Astrocyte of the cerebellum (primary cell): ENCODE data around the gene DUSP9.

Experiments
- DNase-seq: peaks from one replicate; pipeline ENCODE4 v3.0.0-alpha.2; 2011; ENCODE audit warnings: low read depth
- H3K4me3 ChIP-seq: 2 replicates; pipeline ENCODE4 v1.5.1; 2011; ENCODE audit warnings: mild to moderate bottlenecking, low read depth, low read length, moderate library complexity
- CTCF ChIP-seq: IDR thresholded peaks from 2 replicates; pipeline ENCODE4 v1.5.1; 2012; ENCODE audit warnings: low read length, low read depth, moderate library complexity, mild to moderate bottlenecking; ENCODE audit errors: missing control alignments
- in situ Hi-C: cut with HindIII; loops from 2 replicates; pipeline ENCODE4 v1.10.0; 2017; ENCODE audit warnings: low sequenced_read_pairs

The DUSP9 gene

GRCh38 chrX:153631907-153632594 is 15.0 kb upstream of the DUSP9 start:
- DNase-seq: no peak
- in situ Hi-C loops: no loop called here
- H3K4me3 ChIP-seq: no peak overlapping the region
- no peak for TF ChIP-seq CTCF

GRCh38 chrX:153632595-153632946 is 14.4 kb upstream of the DUSP9 start:
- no peak for TF ChIP-seq CTCF
- in situ Hi-C loops: no loop called here
- no peak for DNase-seq
- H3K4me3 ChIP-seq: no peak overlapping the region

- TF ChIP-seq CTCF: no peak
- in situ Hi-C loops: no loop called here
- no peak overlapping the region for H3K4me3 ChIP-seq
- DNase-seq: no peak
Observed at GRCh38 chrX:153633048-153633447, 14.0 kb upstream of the DUSP9 start.

- no peak for TF ChIP-seq CTCF
- DNase-seq: no peak
- H3K4me3 ChIP-seq: no peak overlapping the region
- in situ Hi-C loops: no loop called here
Observed at GRCh38 chrX:153633607-153634180, 13.3 kb upstream of the DUSP9 start.

- in situ Hi-C loops: no loop called here
- no peak for TF ChIP-seq CTCF
- no peak for DNase-seq
- H3K4me3 ChIP-seq: no peak overlapping the region
Observed at GRCh38 chrX:153634236-153634635, 12.8 kb upstream of the DUSP9 start.

GRCh38 chrX:153634832-153635231 is 12.2 kb upstream of the DUSP9 start:
- TF ChIP-seq CTCF: no peak
- no peak overlapping the region for H3K4me3 ChIP-seq
- no peak for DNase-seq
- in situ Hi-C loops: no loop called here
